G401.6 (cell line): ENCODE data around the gene PLXNB1.
A peak's percentile ranks its signal among the peaks of the same experiment; 100 is the strongest.
"Not testable (repeated sequence)": the region's sequence is repeated elsewhere in the genome, so short reads cannot be mapped to it uniquely, and the experiment has no call there.

ENCODE experiments used
- FAIRE-seq: peaks from 2 replicates; lab custom pipeline; 2012; peaks lifted over from hg19 to GRCh38; lab: Jason Lieb, UNC

PLXNB1 gene

GRCh38 chr3:48405343-48405881, 24.5 kb downstream of the PLXNB1 start:
- FAIRE-seq, result no peak

- FAIRE-seq, result no peak
Measured at GRCh38 chr3:48404440-48405342, 25.2 kb downstream of the PLXNB1 start.

- no peak for FAIRE-seq
Measured at GRCh38 chr3:48403533-48404439, 26.1 kb downstream of the PLXNB1 start.

GRCh38 chr3:48402907-48403306, 27.0 kb downstream of the PLXNB1 start:
- no peak for FAIRE-seq

- FAIRE-seq, result no peak
Measured at GRCh38 chr3:48402281-48402732, 27.6 kb downstream of the PLXNB1 start.

- not testable (repeated sequence) for FAIRE-seq
Measured at GRCh38 chr3:48401434-48401901, 28.4 kb downstream of the PLXNB1 start.

- FAIRE-seq, result peak; percentile 76
Measured at GRCh38 chr3:48400824-48401433, 29.0 kb downstream of the PLXNB1 start.

GRCh38 chr3:48399387-48400172, 30.3 kb downstream of the PLXNB1 start:
- FAIRE-seq, result no peak

GRCh38 chr3:48398701-48399386, 31.0 kb downstream of the PLXNB1 start:
- no peak for FAIRE-seq

GRCh38 chr3:48397767-48398681, 31.9 kb downstream of the PLXNB1 start:
- FAIRE-seq, result no peak

- FAIRE-seq, result no peak
Measured at GRCh38 chr3:48395714-48396113, 34.2 kb downstream of the PLXNB1 start.

- FAIRE-seq, result no peak
Measured at GRCh38 chr3:48394391-48394790, 35.5 kb downstream of the PLXNB1 start.

GRCh38 chr3:48388966-48389365, 40.9 kb downstream of the PLXNB1 start:
- no peak for FAIRE-seq

GRCh38 chr3:48387634-48388033, 42.3 kb downstream of the PLXNB1 start:
- FAIRE-seq, result no peak

- FAIRE-seq, result no peak
Measured at GRCh38 chr3:48372862-48373435, 56.9 kb downstream of the PLXNB1 start.

- no peak for FAIRE-seq
Measured at GRCh38 chr3:48372377-48372770, 57.5 kb downstream of the PLXNB1 start.

GRCh38 chr3:48371651-48372376, 58.1 kb downstream of the PLXNB1 start, which contains the start of gene FBXW12:
Gene FBXW12, plus strand, starts transcription at chr3:48372219. Its CDS starts 549 bp downstream, at chr3:48372768.
- FAIRE-seq, result no peak

GRCh38 chr3:48370333-48370713, 59.6 kb downstream of the PLXNB1 start:
- no peak for FAIRE-seq
